Measurements from ENCODE around the gene KRT3. TPM values are rescaled to one million over a fixed set of nuclear protein-coding genes. Genes with fewer than 3 reads are reported as not detected.

Gene KRT3
- total and polyA plus RNA-seq, 9 of the 15 experiments (the other 6 are each of a cell fraction or from before 2014, with no cell fraction given): not detected

DNA sequence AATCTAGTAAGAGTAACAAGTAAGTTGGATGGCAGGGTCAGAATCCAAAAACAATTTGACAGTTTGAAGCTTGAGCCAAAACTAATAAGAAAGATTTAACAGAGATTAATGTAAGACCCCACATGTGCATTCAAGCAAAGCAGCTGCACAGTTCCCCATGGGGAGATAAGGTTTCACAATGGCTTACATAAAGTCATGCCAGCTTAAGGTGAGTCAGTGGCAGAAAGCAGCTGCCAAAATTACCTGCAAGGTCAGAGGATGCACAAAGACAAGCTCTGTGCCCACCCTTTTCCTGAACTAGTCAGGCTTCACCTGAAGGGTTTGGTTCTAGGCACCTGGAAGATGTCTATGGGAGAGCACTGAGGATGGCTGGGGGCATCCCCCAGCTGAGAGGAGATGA lies 56.0 kb downstream of the KRT3 start (continued):
- TF ChIP-seq, protein P1, sequence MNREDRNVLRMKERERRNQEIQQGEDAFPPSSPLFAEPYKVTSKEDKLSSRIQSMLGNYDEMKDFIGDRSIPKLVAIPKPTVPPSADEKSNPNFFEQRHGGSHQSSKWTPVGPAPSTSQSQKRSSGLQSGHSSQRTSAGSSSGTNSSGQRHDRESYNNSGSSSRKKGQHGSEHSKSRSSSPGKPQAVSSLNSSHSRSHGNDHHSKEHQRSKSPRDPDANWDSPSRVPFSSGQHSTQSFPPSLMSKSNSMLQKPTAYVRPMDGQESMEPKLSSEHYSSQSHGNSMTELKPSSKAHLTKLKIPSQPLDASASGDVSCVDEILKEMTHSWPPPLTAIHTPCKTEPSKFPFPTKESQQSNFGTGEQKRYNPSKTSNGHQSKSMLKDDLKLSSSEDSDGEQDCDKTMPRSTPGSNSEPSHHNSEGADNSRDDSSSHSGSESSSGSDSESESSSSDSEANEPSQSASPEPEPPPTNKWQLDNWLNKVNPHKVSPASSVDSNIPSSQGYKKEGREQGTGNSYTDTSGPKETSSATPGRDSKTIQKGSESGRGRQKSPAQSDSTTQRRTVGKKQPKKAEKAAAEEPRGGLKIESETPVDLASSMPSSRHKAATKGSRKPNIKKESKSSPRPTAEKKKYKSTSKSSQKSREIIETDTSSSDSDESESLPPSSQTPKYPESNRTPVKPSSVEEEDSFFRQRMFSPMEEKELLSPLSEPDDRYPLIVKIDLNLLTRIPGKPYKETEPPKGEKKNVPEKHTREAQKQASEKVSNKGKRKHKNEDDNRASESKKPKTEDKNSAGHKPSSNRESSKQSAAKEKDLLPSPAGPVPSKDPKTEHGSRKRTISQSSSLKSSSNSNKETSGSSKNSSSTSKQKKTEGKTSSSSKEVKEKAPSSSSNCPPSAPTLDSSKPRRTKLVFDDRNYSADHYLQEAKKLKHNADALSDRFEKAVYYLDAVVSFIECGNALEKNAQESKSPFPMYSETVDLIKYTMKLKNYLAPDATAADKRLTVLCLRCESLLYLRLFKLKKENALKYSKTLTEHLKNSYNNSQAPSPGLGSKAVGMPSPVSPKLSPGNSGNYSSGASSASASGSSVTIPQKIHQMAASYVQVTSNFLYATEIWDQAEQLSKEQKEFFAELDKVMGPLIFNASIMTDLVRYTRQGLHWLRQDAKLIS (CRISPR knock-in tag; IDR thresholded peaks at IDR 0.05): no peak

Small RNAs within 50 kb of the gene (small RNA-seq; reads per million reads assigned to genes)
- not detected for gene AC107016.2

Other genes with a start within 250 kb of the KRT3 start
Only the 7 nearest of the 14 such genes appear.
- not detected in 2 replicates for gene KRT1, start 115.7 kb downstream of the KRT3 start, total RNA-seq (2014; rRNA removed)
- gene KRT1, start 115.7 kb downstream of the KRT3 start, total RNA-seq (2014; rRNA removed; fragmentation: Illumina TruSeq; extraction: Trizol): not detected in 2 replicates
- gene KRT1, start 115.7 kb downstream of the KRT3 start, total RNA-seq (2015; rRNA removed; fragmentation: Illumina TruSeq; extraction: Trizol): 0.11 and 0.18 TPM in 2 replicates
- gene KRT1, start 115.7 kb downstream of the KRT3 start, total RNA-seq (2021): not detected in 2 replicates
- not detected in 2 replicates for gene KRT1, start 115.7 kb downstream of the KRT3 start, polyA plus RNA-seq (2011; rRNA removed)
- not detected in 2 replicates for gene KRT1, start 115.7 kb downstream of the KRT3 start, polyA plus RNA-seq (2014; fragmentation: Illumina TruSeq; extraction: Trizol)
- not detected for gene KRT1, start 115.7 kb downstream of the KRT3 start, polyA plus RNA-seq (2014; fragmentation: Nextera tagmentation; extraction: Ambion mirVana)
- not detected in 2 replicates for gene KRT1, start 115.7 kb downstream of the KRT3 start, polyA plus RNA-seq (2014; rRNA removed)
- not detected in 2 replicates for gene KRT77, start 92.6 kb downstream of the KRT3 start, total RNA-seq (2014; rRNA removed)
- gene KRT77, start 92.6 kb downstream of the KRT3 start, total RNA-seq (2014; rRNA removed; fragmentation: Illumina TruSeq; extraction: Trizol): not detected in 2 replicates
- gene KRT77, start 92.6 kb downstream of the KRT3 start, total RNA-seq (2015; rRNA removed; fragmentation: Illumina TruSeq; extraction: Trizol): not detected in 2 replicates
- gene KRT77, start 92.6 kb downstream of the KRT3 start, total RNA-seq (2021): not detected in 2 replicates
- not detected in 2 replicates for gene KRT77, start 92.6 kb downstream of the KRT3 start, polyA plus RNA-seq (2011; rRNA removed)
- not detected in 2 replicates for gene KRT77, start 92.6 kb downstream of the KRT3 start, polyA plus RNA-seq (2014; fragmentation: Illumina TruSeq; extraction: Trizol)
- gene KRT77, start 92.6 kb downstream of the KRT3 start, polyA plus RNA-seq (2014; fragmentation: Nextera tagmentation; extraction: Ambion mirVana): not detected
- gene KRT77, start 92.6 kb downstream of the KRT3 start, polyA plus RNA-seq (2014; rRNA removed): not detected in 2 replicates
- gene KRT76, start 18.8 kb downstream of the KRT3 start, total RNA-seq (2014; rRNA removed): not detected in 2 replicates
- not detected in 2 replicates for gene KRT76, start 18.8 kb downstream of the KRT3 start, total RNA-seq (2014; rRNA removed; fragmentation: Illumina TruSeq; extraction: Trizol)
- gene KRT76, start 18.8 kb downstream of the KRT3 start, total RNA-seq (2015; rRNA removed; fragmentation: Illumina TruSeq; extraction: Trizol): not detected in 2 replicates
- not detected in 2 replicates for gene KRT76, start 18.8 kb downstream of the KRT3 start, total RNA-seq (2021)
- gene KRT76, start 18.8 kb downstream of the KRT3 start, polyA plus RNA-seq (2011; rRNA removed): not detected in 2 replicates
- gene KRT76, start 18.8 kb downstream of the KRT3 start, polyA plus RNA-seq (2014; fragmentation: Illumina TruSeq; extraction: Trizol): not detected in 2 replicates
- not detected for gene KRT76, start 18.8 kb downstream of the KRT3 start, polyA plus RNA-seq (2014; fragmentation: Nextera tagmentation; extraction: Ambion mirVana)
- gene KRT76, start 18.8 kb downstream of the KRT3 start, polyA plus RNA-seq (2014; rRNA removed): not detected in 2 replicates
- gene KRT4, start 18.0 kb upstream of the KRT3 start, total RNA-seq (2014; rRNA removed): not detected in 2 replicates
- gene KRT4, start 18.0 kb upstream of the KRT3 start, total RNA-seq (2014; rRNA removed; fragmentation: Illumina TruSeq; extraction: Trizol): not detected in 2 replicates
- gene KRT4, start 18.0 kb upstream of the KRT3 start, total RNA-seq (2015; rRNA removed; fragmentation: Illumina TruSeq; extraction: Trizol): not detected in 2 replicates
- not detected in 2 replicates for gene KRT4, start 18.0 kb upstream of the KRT3 start, total RNA-seq (2021)
- gene KRT4, start 18.0 kb upstream of the KRT3 start, polyA plus RNA-seq (2011; rRNA removed): not detected in 2 replicates
- not detected in 2 replicates for gene KRT4, start 18.0 kb upstream of the KRT3 start, polyA plus RNA-seq (2014; fragmentation: Illumina TruSeq; extraction: Trizol)
- not detected for gene KRT4, start 18.0 kb upstream of the KRT3 start, polyA plus RNA-seq (2014; fragmentation: Nextera tagmentation; extraction: Ambion mirVana)
- gene KRT4, start 18.0 kb upstream of the KRT3 start, polyA plus RNA-seq (2014; rRNA removed): not detected in 2 replicates
- gene KRT79, start 38.2 kb upstream of the KRT3 start, total RNA-seq (2014; rRNA removed): 0.08 and 0.32 TPM in 2 replicates
- gene KRT79, start 38.2 kb upstream of the KRT3 start, total RNA-seq (2014; rRNA removed; fragmentation: Illumina TruSeq; extraction: Trizol): 0.07 TPM in 1 of 2 replicates, not detected in the other
- gene KRT79, start 38.2 kb upstream of the KRT3 start, total RNA-seq (2015; rRNA removed; fragmentation: Illumina TruSeq; extraction: Trizol): not detected in 2 replicates
- gene KRT79, start 38.2 kb upstream of the KRT3 start, total RNA-seq (2021): 0.09 and 0.27 TPM in 2 replicates
- gene KRT79, start 38.2 kb upstream of the KRT3 start, polyA plus RNA-seq (2011; rRNA removed): 0.81 and 2.3 TPM in 2 replicates
- gene KRT79, start 38.2 kb upstream of the KRT3 start, polyA plus RNA-seq (2014; fragmentation: Illumina TruSeq; extraction: Trizol): 0.14 TPM in 1 of 2 replicates, not detected in the other
- under 1 TPM; 0.03 to 0.08 TPM for gene KRT79, start 38.2 kb upstream of the KRT3 start, polyA plus RNA-seq (2014; fragmentation: Nextera tagmentation; extraction: Ambion mirVana)
- 0.22 and 0.23 TPM in 2 replicates for gene KRT79, start 38.2 kb upstream of the KRT3 start, polyA plus RNA-seq (2014; rRNA removed)
- not detected in 2 replicates for gene KRT78, start 52.9 kb upstream of the KRT3 start, total RNA-seq (2014; rRNA removed)
- gene KRT78, start 52.9 kb upstream of the KRT3 start, total RNA-seq (2014; rRNA removed; fragmentation: Illumina TruSeq; extraction: Trizol): not detected in 2 replicates
- not detected in 2 replicates for gene KRT78, start 52.9 kb upstream of the KRT3 start, total RNA-seq (2015; rRNA removed; fragmentation: Illumina TruSeq; extraction: Trizol)
- gene KRT78, start 52.9 kb upstream of the KRT3 start, total RNA-seq (2021): not detected in 2 replicates
- gene KRT78, start 52.9 kb upstream of the KRT3 start, polyA plus RNA-seq (2011; rRNA removed): 0.08 TPM in 1 of 2 replicates, not detected in the other
- not detected in 2 replicates for gene KRT78, start 52.9 kb upstream of the KRT3 start, polyA plus RNA-seq (2014; fragmentation: Illumina TruSeq; extraction: Trizol)
- not detected for gene KRT78, start 52.9 kb upstream of the KRT3 start, polyA plus RNA-seq (2014; fragmentation: Nextera tagmentation; extraction: Ambion mirVana)
- gene KRT78, start 52.9 kb upstream of the KRT3 start, polyA plus RNA-seq (2014; rRNA removed): not detected in 2 replicates
- gene KRT8, start 109.0 kb upstream of the KRT3 start, total RNA-seq (2014; rRNA removed): 262 and 326 TPM in 2 replicates
- gene KRT8, start 109.0 kb upstream of the KRT3 start, total RNA-seq (2014; rRNA removed; fragmentation: Illumina TruSeq; extraction: Trizol): 157 and 159 TPM in 2 replicates
- 193 and 197 TPM in 2 replicates for gene KRT8, start 109.0 kb upstream of the KRT3 start, total RNA-seq (2015; rRNA removed; fragmentation: Illumina TruSeq; extraction: Trizol)
- 364 and 392 TPM in 2 replicates for gene KRT8, start 109.0 kb upstream of the KRT3 start, total RNA-seq (2021)
- 616 and 661 TPM in 2 replicates for gene KRT8, start 109.0 kb upstream of the KRT3 start, polyA plus RNA-seq (2011; rRNA removed)
- gene KRT8, start 109.0 kb upstream of the KRT3 start, polyA plus RNA-seq (2014; fragmentation: Illumina TruSeq; extraction: Trizol): 260 and 315 TPM in 2 replicates
- 10 to 100 TPM; 41.5 to 49.8 TPM for gene KRT8, start 109.0 kb upstream of the KRT3 start, polyA plus RNA-seq (2014; fragmentation: Nextera tagmentation; extraction: Ambion mirVana)
- gene KRT8, start 109.0 kb upstream of the KRT3 start, polyA plus RNA-seq (2014; rRNA removed): 388 and 435 TPM in 2 replicates